H1 (cell line): ENCODE data around the gene DKK3. TPM values are rescaled to one million over a fixed set of nuclear protein-coding genes. Genes with fewer than 3 reads are reported as not detected.

ENCODE experiments used
- BACH1 ChIP-seq: IDR thresholded peaks from 2 replicates; pipeline ENCODE4 v1.6.1; 2012; ENCODE audit warnings: low read length, improper control_type of control experiment
- CTBP2 ChIP-seq: IDR thresholded peaks from 2 replicates; pipeline ENCODE4 v1.7.0; 2011; ENCODE audit warnings: borderline replicate concordance, mild to moderate bottlenecking, moderate library complexity, mixed read lengths, low read length; ENCODE audit not compliant: insufficient read depth, insufficient read length
- JUND ChIP-seq: IDR thresholded peaks from 2 replicates; pipeline ENCODE4 v1.6.1; 2011; ENCODE audit warnings: mild to moderate bottlenecking, improper control_type of control experiment, low read length
- MAX ChIP-seq: IDR thresholded peaks from 2 replicates; pipeline ENCODE4 v1.6.1; 2012; ENCODE audit warnings: inconsistent platforms
- USF2 ChIP-seq: IDR thresholded peaks from 2 replicates; pipeline ENCODE4 v1.6.1; 2011; ENCODE audit warnings: low read length, improper control_type of control experiment
- polyA plus RNA-seq, 7 experiments: library from polyadenylated mRNA; depleted of rRNA in 3 of 7; stranded (reverse) in 5 of 7; unstranded in 2 of 7; fragments of >200 nt in 5 of 7; fragments of 200-250 nt in 2 of 7; gene quantifications; 1 replicate in 5 of 7; 2 replicates in 1 of 7; 4 replicates in 1 of 7; pipeline versions ENCODE4 v1.2.1 to v1.2.3, GENCODE V29; 2011 to 2013; ENCODE audit warnings: missing spikeins in 2 of 7, mixed read lengths in 2 of 7
- total RNA-seq: library from RNA; stranded (reverse); fragmentation: NEBNext Ultra II Directional; extraction: Animal tissue kit (Norgen Biotek cat#: 25700); gene quantifications from 2 replicates; pipeline ENCODE4 v1.2.1, GENCODE V29; 2021

Gene DKK3
- total and polyA plus RNA-seq, 2 of the 8 experiments (the other 6 are each of a cell fraction or from before 2014, with no cell fraction given): 30.0 to 40.1 TPM

- TF ChIP-seq USF2 (no peak), JUND (no peak), MAX (no peak), BACH1 (no peak), CTBP2 (no peak)
These were observed 37.6 kb upstream of the DKK3 start (continued) for GRCh38 chr11:12045914-12046635.
